ENCODE data around the gene PALLD. TPM values are rescaled to one million over a fixed set of nuclear protein-coding genes. Genes with fewer than 3 reads are reported as not detected.

PALLD gene
- total RNA-seq, 1 experiment from 2014 or later: 6.5 TPM

DNA sequence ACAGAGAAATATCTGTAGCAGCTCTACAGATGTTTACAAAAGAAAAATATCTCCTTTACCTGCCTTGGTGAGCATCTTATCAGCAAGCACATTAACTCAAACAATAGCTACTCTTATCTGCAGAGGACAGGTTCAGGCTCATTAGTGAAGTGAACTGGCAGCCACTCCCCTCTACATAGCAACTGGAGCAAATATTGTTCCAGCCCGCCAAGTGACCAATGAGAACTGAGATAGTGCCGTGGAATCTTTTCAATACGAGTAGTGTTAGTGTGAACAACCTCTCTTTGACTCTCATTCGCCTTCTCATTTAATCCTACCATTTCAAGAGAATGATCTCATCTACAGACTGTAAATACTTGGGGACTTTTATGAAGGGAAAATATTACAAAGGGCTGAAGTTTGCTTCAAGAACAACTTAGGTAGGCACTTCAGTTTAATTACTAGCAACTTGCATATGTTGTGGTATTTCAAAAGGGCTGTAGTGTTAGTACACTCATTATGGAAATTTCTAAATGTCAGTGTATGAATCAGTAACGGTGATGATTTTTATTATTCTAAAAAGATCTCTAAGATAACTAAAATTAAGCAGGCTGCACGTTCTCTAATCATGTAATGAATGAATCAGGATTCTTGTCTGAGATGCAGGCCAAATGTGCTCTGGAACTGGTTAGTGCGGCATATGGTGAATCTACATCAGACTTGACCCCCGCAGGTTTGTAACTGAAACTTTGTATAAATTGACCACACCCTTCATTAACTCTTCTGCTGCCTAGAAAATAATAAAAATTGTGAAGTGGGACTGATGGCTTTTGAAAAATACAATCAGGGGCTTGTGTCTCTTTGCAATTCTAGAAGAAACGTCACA lies 72.4 kb downstream of the PALLD start:
- Histone ChIP-seq H3K4me1 (ENCODE audit: control insufficient read depth, insufficient read depth, low read length) (no peaks in the 10 kb centered on the region), H3K27ac (ENCODE audit: low read length) (no peak overlapping the region), H3K27me3 (ENCODE audit: control insufficient read depth, insufficient read depth, low read length) (no peaks in the 10 kb centered on the region), H3K36me3 (ENCODE audit: control insufficient read depth, insufficient read depth, low read length) (no peaks in the 10 kb centered on the region), H3K4me3 (ENCODE audit: low read depth in 2 of 2, low read length in 2 of 2) (no peak overlapping the region), H3K9me3 (ENCODE audit: control insufficient read depth, insufficient read depth, low read depth, low read length) (no peaks in the 10 kb centered on the region)
- intact Hi-C loops (cut with micrococcal nuclease; ENCODE audit: unreplicated experiment): no loop called here
- POLR2A ChIA-PET: no interaction called here
- CTCF ChIA-PET: no interaction called here
- no TSS peak for BruUV-seq (replicated peaks)
- TF ChIP-seq, protein P1, sequence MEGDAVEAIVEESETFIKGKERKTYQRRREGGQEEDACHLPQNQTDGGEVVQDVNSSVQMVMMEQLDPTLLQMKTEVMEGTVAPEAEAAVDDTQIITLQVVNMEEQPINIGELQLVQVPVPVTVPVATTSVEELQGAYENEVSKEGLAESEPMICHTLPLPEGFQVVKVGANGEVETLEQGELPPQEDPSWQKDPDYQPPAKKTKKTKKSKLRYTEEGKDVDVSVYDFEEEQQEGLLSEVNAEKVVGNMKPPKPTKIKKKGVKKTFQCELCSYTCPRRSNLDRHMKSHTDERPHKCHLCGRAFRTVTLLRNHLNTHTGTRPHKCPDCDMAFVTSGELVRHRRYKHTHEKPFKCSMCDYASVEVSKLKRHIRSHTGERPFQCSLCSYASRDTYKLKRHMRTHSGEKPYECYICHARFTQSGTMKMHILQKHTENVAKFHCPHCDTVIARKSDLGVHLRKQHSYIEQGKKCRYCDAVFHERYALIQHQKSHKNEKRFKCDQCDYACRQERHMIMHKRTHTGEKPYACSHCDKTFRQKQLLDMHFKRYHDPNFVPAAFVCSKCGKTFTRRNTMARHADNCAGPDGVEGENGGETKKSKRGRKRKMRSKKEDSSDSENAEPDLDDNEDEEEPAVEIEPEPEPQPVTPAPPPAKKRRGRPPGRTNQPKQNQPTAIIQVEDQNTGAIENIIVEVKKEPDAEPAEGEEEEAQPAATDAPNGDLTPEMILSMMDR (IDR thresholded peaks at IDR 0.05): no peak
- TF ChIP-seq SIN3A (IDR thresholded peaks at IDR 0.05; ENCODE audit: borderline replicate concordance, insufficient read depth, low read depth, low read length) (no peak), TCF7L2 (IDR thresholded peaks at IDR 0.05; ENCODE audit: low read depth, low read length) (no peak), POLR2AphosphoS5 (IDR thresholded peaks at IDR 0.05; ENCODE audit: low read depth, low read length) (no peak)
- TF ChIP-seq, protein P2, sequence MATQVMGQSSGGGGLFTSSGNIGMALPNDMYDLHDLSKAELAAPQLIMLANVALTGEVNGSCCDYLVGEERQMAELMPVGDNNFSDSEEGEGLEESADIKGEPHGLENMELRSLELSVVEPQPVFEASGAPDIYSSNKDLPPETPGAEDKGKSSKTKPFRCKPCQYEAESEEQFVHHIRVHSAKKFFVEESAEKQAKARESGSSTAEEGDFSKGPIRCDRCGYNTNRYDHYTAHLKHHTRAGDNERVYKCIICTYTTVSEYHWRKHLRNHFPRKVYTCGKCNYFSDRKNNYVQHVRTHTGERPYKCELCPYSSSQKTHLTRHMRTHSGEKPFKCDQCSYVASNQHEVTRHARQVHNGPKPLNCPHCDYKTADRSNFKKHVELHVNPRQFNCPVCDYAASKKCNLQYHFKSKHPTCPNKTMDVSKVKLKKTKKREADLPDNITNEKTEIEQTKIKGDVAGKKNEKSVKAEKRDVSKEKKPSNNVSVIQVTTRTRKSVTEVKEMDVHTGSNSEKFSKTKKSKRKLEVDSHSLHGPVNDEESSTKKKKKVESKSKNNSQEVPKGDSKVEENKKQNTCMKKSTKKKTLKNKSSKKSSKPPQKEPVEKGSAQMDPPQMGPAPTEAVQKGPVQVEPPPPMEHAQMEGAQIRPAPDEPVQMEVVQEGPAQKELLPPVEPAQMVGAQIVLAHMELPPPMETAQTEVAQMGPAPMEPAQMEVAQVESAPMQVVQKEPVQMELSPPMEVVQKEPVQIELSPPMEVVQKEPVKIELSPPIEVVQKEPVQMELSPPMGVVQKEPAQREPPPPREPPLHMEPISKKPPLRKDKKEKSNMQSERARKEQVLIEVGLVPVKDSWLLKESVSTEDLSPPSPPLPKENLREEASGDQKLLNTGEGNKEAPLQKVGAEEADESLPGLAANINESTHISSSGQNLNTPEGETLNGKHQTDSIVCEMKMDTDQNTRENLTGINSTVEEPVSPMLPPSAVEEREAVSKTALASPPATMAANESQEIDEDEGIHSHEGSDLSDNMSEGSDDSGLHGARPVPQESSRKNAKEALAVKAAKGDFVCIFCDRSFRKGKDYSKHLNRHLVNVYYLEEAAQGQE (IDR thresholded peaks at IDR 0.05; ENCODE audit: insufficient read depth in 1 of 2, low read depth in 2 of 2, low read length in 1 of 2): no peak
- in situ Hi-C loops (cut with HindIII; ENCODE audit: low pct_unique_long_range_greater_than_20kb, low sequenced_read_pairs): no loop called here
- no peak for DNase-seq (ENCODE audit: low read depth, low spot score)
- ATAC-seq: 0 out of 2 replicates have a peak, but pooled peaks have one; percentile 53

DNA sequence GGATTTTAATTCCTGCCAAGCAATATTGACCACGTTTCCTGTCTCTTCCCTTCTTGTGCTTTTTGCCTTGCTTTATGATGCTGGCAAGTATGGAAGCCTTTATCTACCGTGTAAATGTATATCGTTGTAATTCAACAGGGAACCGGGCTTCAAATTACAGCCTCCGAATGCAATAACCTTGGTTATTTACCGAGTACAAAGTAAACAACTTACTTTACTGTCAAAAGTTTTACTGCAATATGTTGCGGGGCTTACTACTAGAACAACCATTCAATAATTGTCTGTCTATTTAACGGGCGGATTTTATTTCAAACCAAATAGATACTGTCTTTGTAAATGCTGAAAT lies 73.1 kb downstream of the PALLD start:
- BruUV-seq (replicated peaks): no TSS peak
- in situ Hi-C loops (cut with HindIII; ENCODE audit: low pct_unique_long_range_greater_than_20kb, low sequenced_read_pairs) (no loop called here), intact Hi-C loops (cut with micrococcal nuclease; ENCODE audit: unreplicated experiment) (no loop called here)
- Histone ChIP-seq H3K36me3 (ENCODE audit: control insufficient read depth, insufficient read depth, low read length) (no peaks in the 10 kb centered on the region), H3K4me3 (ENCODE audit: low read depth in 2 of 2, low read length in 2 of 2) (no peak overlapping the region), H3K27ac (ENCODE audit: low read length) (no peak overlapping the region), H3K4me1 (ENCODE audit: control insufficient read depth, insufficient read depth, low read length) (no peaks in the 10 kb centered on the region), H3K27me3 (ENCODE audit: control insufficient read depth, insufficient read depth, low read length) (no peaks in the 10 kb centered on the region), H3K9me3 (ENCODE audit: control insufficient read depth, insufficient read depth, low read depth, low read length) (no peaks in the 10 kb centered on the region)
- no peak for ATAC-seq
- TF ChIP-seq TCF7L2 (IDR thresholded peaks at IDR 0.05; ENCODE audit: low read depth, low read length) (no peak), POLR2AphosphoS5 (IDR thresholded peaks at IDR 0.05; ENCODE audit: low read depth, low read length) (no peak), SIN3A (IDR thresholded peaks at IDR 0.05; ENCODE audit: borderline replicate concordance, insufficient read depth, low read depth, low read length) (no peak)
- TF ChIP-seq, protein P1 (IDR thresholded peaks at IDR 0.05): no peak
- TF ChIP-seq, protein P2 (IDR thresholded peaks at IDR 0.05; ENCODE audit: insufficient read depth in 1 of 2, low read depth in 2 of 2, low read length in 1 of 2): no peak
- ChIA-PET POLR2A (no interaction called here), CTCF (no interaction called here)
- no peak for DNase-seq (ENCODE audit: low read depth, low spot score)

Measured in Panc1 (cell line).